Activated CD8-positive, alpha-beta memory T cell treated with anti-CD3 and anti-CD28 coated beads, Interleukin-2, amount 10 ng/mL, durations not matched to agents 7 days and 5 days (primary cell): ENCODE measurements around the gene FBXO22. TPM values are rescaled to one million over a fixed set of nuclear protein-coding genes. Genes with fewer than 3 reads are reported as not detected.

Source experiments
- ATAC-seq: fragments of 150-1000 bp; cut with Tn5 transposase; one replicate; pipeline ENCODE4 v1.10.0; 2021; ENCODE audit warnings: moderate library complexity
- CTCF ChIA-PET: fragments of 350-600 bp; sonication (Branson Sonifier 250); formaldehyde crosslinking; loops from one replicate; lab custom pipeline; 2021; ENCODE audit warnings: antibody characterized with exemption; lab: Charles Lee
- DNase-seq: peaks from one replicate; pipeline ENCODE4 v3.0.0-alpha.2; 2020
- H3K27ac Mint-ChIP-seq: one replicate; pipeline ENCODE4 v1.8.0; 2021; ENCODE audit warnings: mild to moderate bottlenecking, mixed read lengths
- H3K27me3 Mint-ChIP-seq: one replicate; pipeline ENCODE4 v1.8.0; 2021; ENCODE audit warnings: mixed read lengths
- H3K36me3 Mint-ChIP-seq: one replicate; pipeline ENCODE4 v1.8.0; 2021; ENCODE audit warnings: mild to moderate bottlenecking, mixed read lengths
- H3K4me1 Mint-ChIP-seq: one replicate; pipeline ENCODE4 v1.8.0; 2021; ENCODE audit warnings: mixed read lengths
- H3K4me3 Mint-ChIP-seq: one replicate; pipeline ENCODE4 v1.8.0; 2021; ENCODE audit warnings: mild to moderate bottlenecking, moderate library complexity, mixed read lengths
- H3K9me3 Mint-ChIP-seq: one replicate; pipeline ENCODE4 v1.8.0; 2022; ENCODE audit warnings: low read depth, mixed read lengths
- total RNA-seq, 2 experiments: library from RNA; stranded (reverse); gene quantifications; one replicate each; pipeline ENCODE4 v1.2.3, GENCODE V29; 2021

FBXO22 gene
- total RNA-seq, 2 experiments from 2014 or later, result 43.2 to 46.8 TPM

- CTCF ChIA-PET, result interaction anchor here (1.5 to 2.1 kb wide), 3 partner anchors 10 to 115 kb away, joined by 3 to 4 read pairs (median 4); no protein-coding TSS in a partner anchor
- H3K27ac Mint-ChIP-seq, result no peak overlapping the region
Measured at GRCh38 chr15:75924576-75924975, 20.9 kb downstream of the FBXO22 start.

DNA sequence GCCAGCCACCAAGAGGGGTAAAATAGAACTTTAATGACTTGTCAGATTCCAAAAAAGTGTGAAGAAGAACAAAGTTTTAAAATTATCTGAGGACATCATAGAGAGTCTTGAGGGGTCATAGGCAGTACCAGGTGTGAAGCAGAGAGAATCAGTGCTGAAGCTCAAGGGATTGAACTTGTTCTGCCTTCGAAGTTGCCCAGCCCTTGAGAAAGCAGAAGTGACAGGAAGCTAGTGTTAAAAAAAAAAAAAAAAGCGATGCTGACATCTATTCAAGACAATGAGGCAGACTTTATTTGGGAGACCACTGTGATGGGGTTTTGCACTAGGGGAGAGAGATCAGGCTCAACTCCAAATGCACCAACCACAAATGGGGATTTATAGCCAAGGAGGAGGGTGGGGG lies 21.8 kb downstream of the FBXO22 start:
- H3K4me1 Mint-ChIP-seq, result peaks cover 60% of the 10 kb centered on the region
- no peak overlapping the region for H3K27ac Mint-ChIP-seq
- no peak for ATAC-seq
- H3K9me3 Mint-ChIP-seq, result no peaks in the 10 kb centered on the region
- CTCF ChIA-PET, result interaction anchor here (0.8 to 2.1 kb wide), 4 partner anchors 9 to 116 kb away, joined by 3 to 4 read pairs (median 4); no protein-coding TSS in a partner anchor
- no peak overlapping the region for H3K4me3 Mint-ChIP-seq
- H3K36me3 Mint-ChIP-seq, result peaks cover 34% of the 10 kb centered on the region
- DNase-seq, result no peak
- H3K27me3 Mint-ChIP-seq, result no peaks in the 10 kb centered on the region

More at GRCh38 chr15:75924576-75924975, 20.9 kb downstream of the FBXO22 start:
- no peak overlapping the region for H3K4me3 Mint-ChIP-seq
- H3K4me1 Mint-ChIP-seq, result peaks cover 58% of the 10 kb centered on the region
- H3K9me3 Mint-ChIP-seq, result no peaks in the 10 kb centered on the region
- no peak for ATAC-seq
- no peaks in the 10 kb centered on the region for H3K27me3 Mint-ChIP-seq
- no peak for DNase-seq
- peaks cover 37% of the 10 kb centered on the region for H3K36me3 Mint-ChIP-seq

DNA sequence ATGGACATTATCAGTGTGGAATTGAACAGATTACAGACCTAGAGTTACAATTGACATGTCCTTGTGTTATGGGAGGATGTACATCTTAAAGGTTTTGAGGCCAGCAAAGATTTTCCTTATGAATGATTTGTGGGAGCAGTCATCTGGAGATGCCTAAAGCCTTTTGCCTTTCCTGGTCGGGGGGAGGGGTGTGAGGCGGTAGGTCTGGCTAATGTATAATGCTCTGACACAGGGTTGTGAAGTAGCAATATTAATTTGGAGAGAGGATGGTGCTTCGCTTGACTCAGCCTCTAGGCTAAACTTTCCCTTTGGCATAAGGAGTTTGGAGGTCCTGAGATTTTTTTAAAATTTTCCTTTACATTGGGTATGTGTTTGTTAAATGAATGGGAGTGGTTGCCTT lies 23.3 kb downstream of the FBXO22 start:
- H3K27me3 Mint-ChIP-seq, result no peaks in the 10 kb centered on the region
- H3K27ac Mint-ChIP-seq, result no peak overlapping the region
- H3K4me1 Mint-ChIP-seq, result peaks cover 66% of the 10 kb centered on the region
- peaks cover 42% of the 10 kb centered on the region for H3K36me3 Mint-ChIP-seq
- CTCF ChIA-PET, result no interaction called here
- no peaks in the 10 kb centered on the region for H3K9me3 Mint-ChIP-seq
- H3K4me3 Mint-ChIP-seq, result no peak overlapping the region
- ATAC-seq (no peak), DNase-seq (no peak)

DNA sequence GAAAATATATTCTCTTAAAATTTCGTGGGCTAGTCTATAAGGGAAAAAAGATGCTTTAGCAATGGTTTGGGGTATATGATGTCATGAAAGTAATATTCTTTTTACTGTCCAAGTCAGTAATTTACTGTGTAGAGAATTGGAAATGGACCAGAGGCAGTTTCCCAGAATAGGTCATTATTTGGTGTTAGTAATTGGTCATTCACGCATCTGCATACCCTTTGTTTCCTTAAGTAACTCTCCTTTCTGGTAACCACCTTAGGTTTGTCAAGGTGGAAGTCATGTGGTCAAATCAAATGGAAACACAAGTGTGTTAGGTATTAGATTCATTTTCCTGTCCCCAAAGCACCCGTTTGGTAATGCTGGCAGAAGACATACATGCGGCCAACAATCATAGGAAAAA lies 23.9 kb downstream of the FBXO22 start:
- CTCF ChIA-PET, result no interaction called here
- Mint-ChIP-seq H3K4me1 (peaks cover 59% of the 10 kb centered on the region), H3K4me3 (no peak overlapping the region), H3K36me3 (peaks cover 41% of the 10 kb centered on the region), H3K27ac (no peak overlapping the region), H3K27me3 (no peaks in the 10 kb centered on the region), H3K9me3 (no peaks in the 10 kb centered on the region)
- ATAC-seq (no peak), DNase-seq (no peak)

- DNase-seq (no peak), ATAC-seq (no peak)
- CTCF ChIA-PET, result interaction anchor here (1.0 to 1.6 kb wide), 5 partner anchors 22 to 210 kb away, joined by 3 to 6 read pairs (median 3); no protein-coding TSS in a partner anchor
- H3K4me1 Mint-ChIP-seq, result peaks cover 47% of the 10 kb centered on the region
- no peaks in the 10 kb centered on the region for H3K9me3 Mint-ChIP-seq
- H3K4me3 Mint-ChIP-seq, result no peak overlapping the region
- H3K27me3 Mint-ChIP-seq, result no peaks in the 10 kb centered on the region
- H3K27ac Mint-ChIP-seq, result no peak overlapping the region
- H3K36me3 Mint-ChIP-seq, result peaks cover 42% of the 10 kb centered on the region
Measured at GRCh38 chr15:75928680-75929608, 25.3 kb downstream of the FBXO22 start.

DNA sequence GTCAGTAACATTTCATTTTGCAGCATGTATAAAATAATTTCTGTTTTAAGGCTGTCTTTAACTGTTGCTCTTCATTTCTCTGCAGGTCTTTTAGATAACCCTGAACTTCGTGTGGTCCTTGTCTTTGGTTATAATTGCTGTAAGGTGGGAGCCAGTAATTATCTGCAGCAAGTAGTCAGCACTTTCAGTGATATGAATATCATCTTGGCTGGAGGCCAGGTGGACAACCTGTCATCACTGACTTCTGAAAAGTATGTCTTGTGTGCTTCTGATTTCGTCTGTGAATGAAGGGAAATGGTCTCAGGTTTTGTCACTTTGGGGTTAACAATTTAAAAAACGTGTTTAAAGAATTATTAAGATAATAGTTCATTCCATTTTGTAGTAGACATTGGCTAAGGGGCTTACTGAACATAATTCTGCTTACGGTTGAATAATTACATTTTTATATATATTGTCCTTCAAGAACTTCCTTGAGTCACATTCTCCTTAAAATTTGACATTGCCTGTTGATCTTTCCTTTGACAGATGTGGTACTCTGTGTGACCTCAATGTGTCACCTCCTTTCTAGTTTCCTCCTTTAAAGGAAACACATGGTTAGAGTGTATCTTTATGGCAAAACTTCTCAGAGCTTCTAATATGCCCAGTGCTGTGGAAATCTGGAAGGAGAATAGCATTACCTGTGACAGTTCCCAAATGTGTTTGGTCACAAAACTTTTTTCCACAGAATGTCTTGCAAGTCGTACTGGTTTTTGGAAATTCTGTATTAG lies 26.3 kb downstream of the FBXO22 start:
- Mint-ChIP-seq H3K36me3 (peaks cover 41% of the 10 kb centered on the region), H3K27me3 (no peaks in the 10 kb centered on the region), H3K9me3 (no peaks in the 10 kb centered on the region), H3K4me1 (peaks cover 41% of the 10 kb centered on the region), H3K27ac (peak overlapping the region; percentile 2), H3K4me3 (no peak overlapping the region)
- ATAC-seq (peak; percentile 30), DNase-seq (no peak)
- CTCF ChIA-PET, result interaction anchor here (1.1 to 1.6 kb wide), 4 partner anchors 103 to 209 kb away, joined by 3 to 6 read pairs (median 4); no protein-coding TSS in a partner anchor

- Mint-ChIP-seq H3K27ac (no peak overlapping the region), H3K9me3 (no peaks in the 10 kb centered on the region), H3K36me3 (peaks cover 42% of the 10 kb centered on the region), H3K4me3 (no peak overlapping the region), H3K27me3 (no peaks in the 10 kb centered on the region), H3K4me1 (peaks cover 36% of the 10 kb centered on the region)
- DNase-seq (no peak), ATAC-seq (no peak)
- CTCF ChIA-PET, result interaction anchor here (1.1 kb wide), 1 partner anchor 129 kb away, joined by 4 read pairs; no protein-coding TSS in a partner anchor
Measured at GRCh38 chr15:75930866-75931265, 27.2 kb downstream of the FBXO22 start.

DNA sequence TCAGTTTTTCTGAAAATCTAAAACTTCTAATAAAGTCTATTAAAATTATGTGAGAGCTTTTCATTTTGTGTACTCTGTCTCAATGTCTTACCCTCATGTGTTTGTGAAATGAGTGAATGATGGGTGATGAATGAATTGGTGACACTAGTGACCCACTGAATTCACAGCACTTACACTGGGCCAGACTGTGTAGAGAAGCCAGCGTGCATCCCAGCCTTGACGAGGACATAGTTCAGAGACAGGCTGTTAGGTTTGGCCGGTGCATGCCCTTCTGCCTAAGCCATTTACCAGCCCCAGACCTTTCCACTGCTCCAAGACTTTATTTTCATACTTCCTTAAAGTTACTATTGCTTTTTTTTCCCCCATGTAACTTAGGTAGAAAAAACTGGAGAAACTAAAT lies 38.8 kb downstream of the FBXO22 start:
- H3K9me3 Mint-ChIP-seq, result peaks cover 2% of the 10 kb centered on the region
- H3K27ac Mint-ChIP-seq, result no peak overlapping the region
- DNase-seq (no peak), ATAC-seq (no peak)
- CTCF ChIA-PET, result no interaction called here
- peaks cover 13% of the 10 kb centered on the region for H3K36me3 Mint-ChIP-seq
- H3K4me3 Mint-ChIP-seq, result no peak overlapping the region
- H3K4me1 Mint-ChIP-seq, result peaks cover 6% of the 10 kb centered on the region
- peaks cover 22% of the 10 kb centered on the region for H3K27me3 Mint-ChIP-seq

DNA sequence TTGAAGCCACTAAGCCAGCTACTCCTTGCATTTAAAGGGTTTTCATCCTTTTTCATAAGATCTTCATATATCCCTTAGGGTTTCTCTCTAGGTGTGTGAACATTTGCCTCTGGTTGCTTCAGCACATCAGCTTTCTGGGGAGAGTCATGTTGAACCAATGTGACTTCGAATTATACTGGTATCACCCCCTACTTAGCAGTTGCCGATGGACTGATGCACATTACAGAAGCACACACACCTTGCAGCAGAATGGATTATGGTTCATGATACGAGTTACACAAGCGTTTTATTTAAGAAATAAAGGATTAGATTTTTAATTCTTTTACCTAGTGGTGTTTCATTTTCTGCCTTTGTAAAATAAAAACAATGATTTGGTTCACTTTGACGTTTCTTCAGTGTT lies 39.6 kb downstream of the FBXO22 start:
- no peak overlapping the region for H3K27ac Mint-ChIP-seq
- ATAC-seq, result no peak
- H3K9me3 Mint-ChIP-seq, result peaks cover 2% of the 10 kb centered on the region
- H3K27me3 Mint-ChIP-seq, result peaks cover 27% of the 10 kb centered on the region
- no peak for DNase-seq
- H3K4me1 Mint-ChIP-seq, result peaks cover 6% of the 10 kb centered on the region
- no peak overlapping the region for H3K4me3 Mint-ChIP-seq
- peaks cover 6% of the 10 kb centered on the region for H3K36me3 Mint-ChIP-seq
- CTCF ChIA-PET, result no interaction called here

DNA sequence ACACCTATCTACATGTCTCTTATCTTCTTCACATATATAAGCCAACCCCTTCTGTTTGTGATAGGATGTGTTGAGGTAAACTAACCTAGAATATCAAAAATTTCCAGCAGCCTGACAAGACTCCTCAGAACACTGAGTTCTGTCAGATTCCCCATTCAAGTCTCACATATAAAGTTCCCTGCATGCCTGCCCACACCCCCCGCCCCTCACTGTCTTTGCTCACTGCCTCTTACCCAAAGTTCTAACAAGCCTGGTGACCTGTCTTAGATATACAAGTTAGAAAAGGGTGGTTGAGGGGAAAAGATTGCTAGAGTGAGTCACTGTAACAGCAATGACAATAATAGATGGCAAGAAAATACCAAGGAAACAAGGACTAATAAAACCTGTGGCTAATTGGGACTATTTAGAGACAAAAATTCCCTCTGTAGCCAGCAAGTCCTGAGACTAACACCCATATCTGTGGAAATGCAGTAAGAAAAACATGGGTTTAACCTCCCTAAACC lies 40.1 kb downstream of the FBXO22 start:
- no peak overlapping the region for H3K4me3 Mint-ChIP-seq
- H3K36me3 Mint-ChIP-seq, result peaks cover 1% of the 10 kb centered on the region
- ATAC-seq, result no peak
- DNase-seq, result no peak
- peaks cover 2% of the 10 kb centered on the region for H3K9me3 Mint-ChIP-seq
- CTCF ChIA-PET, result no interaction called here
- peaks cover 6% of the 10 kb centered on the region for H3K4me1 Mint-ChIP-seq
- H3K27me3 Mint-ChIP-seq, result peaks cover 30% of the 10 kb centered on the region
- no peak overlapping the region for H3K27ac Mint-ChIP-seq

DNA sequence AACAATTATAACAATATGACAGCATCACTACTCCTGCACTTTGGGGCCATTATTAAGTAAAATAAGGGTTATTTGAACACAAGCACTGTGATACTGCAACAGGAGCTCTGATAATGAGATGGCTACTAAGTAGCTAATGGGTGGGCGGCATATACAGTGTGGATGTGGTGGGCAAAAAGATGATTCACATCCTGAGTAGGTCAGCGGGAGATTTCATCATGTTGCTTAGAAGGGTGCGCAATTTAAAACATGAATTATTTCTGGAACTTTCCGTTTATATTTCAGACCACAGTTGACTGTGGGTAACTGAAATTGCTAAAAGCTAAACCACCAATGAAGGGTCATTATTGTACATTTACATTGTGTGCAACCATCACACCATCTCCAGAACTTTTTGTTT lies 42.3 kb downstream of the FBXO22 start:
- H3K27ac Mint-ChIP-seq, result no peak overlapping the region
- peaks cover 6% of the 10 kb centered on the region for H3K4me1 Mint-ChIP-seq
- ATAC-seq (no peak), DNase-seq (no peak)
- peaks cover 1% of the 10 kb centered on the region for H3K36me3 Mint-ChIP-seq
- peaks cover 2% of the 10 kb centered on the region for H3K9me3 Mint-ChIP-seq
- H3K27me3 Mint-ChIP-seq, result peaks cover 49% of the 10 kb centered on the region
- CTCF ChIA-PET, result no interaction called here
- H3K4me3 Mint-ChIP-seq, result no peak overlapping the region

GRCh38 chr15:75947092-75947491 lies 43.4 kb downstream of the FBXO22 start:
- H3K27me3 Mint-ChIP-seq, result peaks cover 58% of the 10 kb centered on the region
- H3K27ac Mint-ChIP-seq, result no peak overlapping the region
- ATAC-seq (no peak), DNase-seq (no peak)
- CTCF ChIA-PET, result no interaction called here
- peaks cover 2% of the 10 kb centered on the region for H3K9me3 Mint-ChIP-seq
- H3K36me3 Mint-ChIP-seq, result peaks cover 1% of the 10 kb centered on the region
- H3K4me3 Mint-ChIP-seq, result no peak overlapping the region
- peaks cover 8% of the 10 kb centered on the region for H3K4me1 Mint-ChIP-seq

GRCh38 chr15:75948761-75949296 lies 45.2 kb downstream of the FBXO22 start:
- ATAC-seq (no peak), DNase-seq (no peak)
- H3K36me3 Mint-ChIP-seq, result peaks cover 1% of the 10 kb centered on the region
- H3K27ac Mint-ChIP-seq, result no peak overlapping the region
- H3K9me3 Mint-ChIP-seq, result peaks cover 2% of the 10 kb centered on the region
- no peak overlapping the region for H3K4me3 Mint-ChIP-seq
- peaks cover 16% of the 10 kb centered on the region for H3K4me1 Mint-ChIP-seq
- CTCF ChIA-PET, result no interaction called here
- H3K27me3 Mint-ChIP-seq, result peaks cover 69% of the 10 kb centered on the region
